HG02870 (cell line): ENCODE measurements around the gene C12orf76.
"Not testable (repeated sequence)": the region's sequence is repeated elsewhere in the genome, so short reads cannot be mapped to it uniquely, and the experiment has no call there.

Experiments
- ATAC-seq: cut with Tn5 transposase; IDR thresholded peaks from one replicate; pipeline ENCODE4 v1.9.1; 2021; ENCODE audit warnings: mild to moderate bottlenecking, moderate library complexity; ENCODE audit not compliant: unreplicated experiment

C12orf76 gene, protein sequence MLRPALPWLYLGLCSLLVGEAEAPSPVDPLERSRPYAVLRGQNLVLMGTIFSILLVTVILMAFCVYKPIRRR

DNA sequence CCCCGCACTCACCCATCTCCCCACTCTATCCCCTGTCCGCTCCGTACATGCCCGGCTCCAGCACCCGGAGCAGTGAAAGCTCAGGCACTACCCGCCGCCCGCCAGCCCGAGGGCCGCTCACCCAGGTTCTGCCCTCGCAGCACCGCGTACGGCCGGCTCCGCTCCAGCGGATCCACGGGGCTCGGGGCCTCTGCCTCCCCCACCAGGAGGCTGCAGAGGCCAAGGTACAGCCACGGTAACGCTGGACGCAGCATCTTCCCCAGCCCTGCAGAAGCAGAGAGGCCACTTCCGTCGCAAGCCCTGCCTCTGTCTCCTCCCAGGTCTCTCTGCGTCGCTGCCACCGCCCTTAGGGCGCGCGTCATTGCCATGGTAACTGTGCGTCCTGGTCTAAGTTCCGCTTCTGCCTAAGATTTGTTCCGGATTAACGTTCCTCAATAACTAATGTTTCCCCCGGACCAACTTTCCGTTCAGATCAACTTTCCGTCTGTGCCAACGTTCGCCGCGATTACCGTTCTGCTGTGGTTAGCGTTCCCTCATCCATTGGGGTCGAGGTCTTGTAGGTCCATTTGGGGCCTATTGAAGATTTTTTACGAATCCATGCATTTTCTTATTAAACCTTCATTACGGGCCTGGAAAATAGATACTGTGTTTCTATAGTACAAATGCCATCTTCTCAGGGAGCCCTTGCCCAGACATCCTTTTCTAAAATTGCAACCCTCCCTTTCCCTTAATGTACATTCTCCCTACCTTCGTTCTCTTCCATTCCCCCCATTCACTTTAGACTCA, at the start of gene C12orf76:
TSS of gene C12orf76 (minus strand) at position 281 of the 786 bp plus-strand sequence. CDS start at position 254, 27 bp downstream.
- peak; percentile 99 for ATAC-seq

DNA sequence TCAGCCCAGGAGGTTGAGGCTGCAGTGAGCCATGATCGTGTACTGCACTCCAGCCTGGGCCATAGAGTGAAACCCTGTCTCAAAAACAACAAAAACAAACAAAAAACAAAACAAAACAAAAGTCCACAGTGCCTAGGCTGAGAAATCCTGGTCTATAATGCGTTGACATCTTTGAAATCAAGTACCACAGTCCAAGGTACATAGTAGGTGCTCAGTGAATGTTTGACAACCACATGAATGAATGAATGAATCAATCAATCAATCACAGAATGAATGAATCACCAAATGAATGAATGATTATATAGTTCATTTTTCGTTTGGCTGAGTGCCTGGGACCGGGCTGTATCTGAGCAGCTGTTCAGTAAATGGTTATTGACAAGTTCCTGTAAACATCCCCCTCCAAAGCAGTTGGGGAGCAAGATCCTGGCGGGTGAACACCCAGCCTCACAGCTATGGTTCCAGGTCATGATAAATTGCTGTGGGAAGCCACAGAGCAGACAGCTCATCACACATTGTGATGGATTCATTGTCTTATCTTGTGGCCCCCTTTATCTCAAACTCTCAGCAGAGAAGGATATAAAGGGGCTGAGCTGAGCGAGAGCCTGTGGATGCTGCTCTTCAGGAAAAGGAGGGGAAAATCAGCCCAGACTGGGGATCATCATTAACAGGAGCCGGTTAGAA, 45.4 kb upstream of the C12orf76 start:
- no peak for ATAC-seq

DNA sequence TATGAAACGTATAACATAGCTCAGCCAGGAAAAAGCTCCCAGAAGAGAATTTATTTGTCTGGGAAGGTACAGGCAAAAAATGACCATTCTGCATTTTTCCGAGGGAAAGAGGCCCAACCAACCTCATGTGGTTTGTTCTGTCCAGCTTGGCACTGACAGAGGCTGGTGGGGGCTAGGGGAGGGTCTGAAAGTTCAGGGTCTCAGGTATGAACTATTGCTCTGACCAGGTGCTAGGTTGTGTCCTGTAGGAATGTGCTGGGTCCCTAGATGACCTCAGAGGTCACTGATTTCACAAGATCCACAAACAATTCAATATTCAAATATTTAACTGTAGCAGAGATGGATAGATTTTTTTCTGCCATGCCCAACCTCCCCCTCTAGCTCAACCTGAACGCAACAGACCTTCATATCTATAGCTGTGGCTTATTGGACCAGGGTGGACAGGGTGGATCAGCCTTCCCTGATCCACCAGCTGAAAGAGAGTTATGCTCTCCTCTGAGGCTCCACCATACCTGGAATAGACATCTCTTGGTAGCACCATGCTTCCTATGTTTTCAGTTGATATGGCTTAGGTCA, 42.9 kb upstream of the C12orf76 start:
- no peak for ATAC-seq

DNA sequence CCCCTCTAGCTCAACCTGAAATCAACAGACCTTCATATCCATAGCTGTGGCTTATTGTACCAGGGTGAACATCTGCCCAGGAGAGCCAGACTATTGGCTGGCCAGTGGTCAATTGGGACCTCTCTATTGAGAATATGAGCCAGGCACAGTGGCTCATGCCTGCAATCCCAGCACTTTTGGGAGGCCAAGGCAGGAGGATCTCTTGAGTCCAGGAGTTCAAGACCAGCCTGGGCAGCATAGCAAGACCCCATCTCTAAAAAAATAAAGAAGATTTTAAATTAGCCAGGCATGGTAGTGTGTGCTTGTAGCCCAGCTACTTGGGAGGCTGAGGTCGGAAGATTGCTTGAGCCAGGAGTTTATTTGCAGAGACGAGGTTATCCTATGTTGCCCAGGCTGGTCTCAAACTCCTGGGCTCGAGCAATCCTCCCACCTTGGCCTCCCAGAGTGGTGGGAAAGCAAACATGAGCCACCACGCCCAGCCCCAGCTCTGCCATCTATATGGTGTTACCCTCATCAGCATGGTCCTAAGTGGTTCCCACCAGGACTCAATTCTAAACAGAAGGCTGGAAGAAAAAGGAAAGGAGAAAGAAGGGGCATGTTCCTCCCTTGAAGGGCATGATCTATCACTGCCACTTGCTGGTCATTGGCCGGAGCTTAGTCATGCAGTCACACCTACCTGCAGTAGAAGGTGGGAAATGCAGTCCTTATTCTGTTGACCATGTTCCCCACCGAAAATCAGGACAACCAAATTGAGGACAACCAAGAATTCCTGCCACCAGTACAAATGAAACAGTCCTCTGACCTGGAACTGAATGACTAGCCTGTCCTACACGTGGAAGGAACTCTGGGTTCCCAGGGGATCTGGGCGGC, 42.2 kb upstream of the C12orf76 start:
- ATAC-seq, result no peak

DNA sequence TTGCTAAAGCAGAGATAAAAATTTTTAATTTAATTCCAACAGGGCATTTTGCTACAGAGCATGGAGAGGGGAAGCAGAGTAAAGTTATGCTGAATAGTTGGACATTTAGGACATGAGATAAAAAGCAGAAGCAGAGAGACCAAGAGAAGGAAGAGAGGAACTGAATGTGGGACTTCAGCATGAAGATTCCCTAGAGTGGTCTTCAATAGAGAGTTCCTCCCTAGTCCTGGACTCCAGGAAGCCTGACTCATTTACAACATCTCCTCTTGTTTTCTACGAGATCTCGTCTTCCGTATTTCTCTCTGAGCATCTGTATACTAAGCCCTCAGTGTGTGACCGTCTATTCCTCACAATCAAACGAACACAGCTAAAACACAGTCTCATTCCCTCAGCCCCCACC, 40.6 kb upstream of the C12orf76 start:
- no peak for ATAC-seq

DNA sequence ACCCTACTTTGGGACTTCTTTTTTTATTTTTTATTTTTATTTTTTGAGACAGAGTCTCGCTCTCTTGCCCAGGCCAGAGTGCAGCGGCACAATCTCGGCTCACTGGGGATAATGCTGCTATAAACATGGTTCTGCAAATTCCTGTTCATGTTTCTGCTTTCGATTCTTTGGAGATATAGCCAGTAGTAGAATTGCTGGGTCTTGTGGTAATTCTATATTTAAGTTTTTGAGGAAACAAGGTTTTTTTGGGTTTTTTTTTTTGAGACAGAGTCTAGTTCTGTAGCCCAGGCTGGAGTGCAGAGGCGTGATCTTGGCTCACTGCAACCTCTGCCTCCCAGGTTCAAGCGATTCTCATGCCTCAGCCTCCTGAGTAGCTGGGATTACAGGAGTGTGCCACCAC, 39.9 kb upstream of the C12orf76 start:
- ATAC-seq, result not testable (repeated sequence)

DNA sequence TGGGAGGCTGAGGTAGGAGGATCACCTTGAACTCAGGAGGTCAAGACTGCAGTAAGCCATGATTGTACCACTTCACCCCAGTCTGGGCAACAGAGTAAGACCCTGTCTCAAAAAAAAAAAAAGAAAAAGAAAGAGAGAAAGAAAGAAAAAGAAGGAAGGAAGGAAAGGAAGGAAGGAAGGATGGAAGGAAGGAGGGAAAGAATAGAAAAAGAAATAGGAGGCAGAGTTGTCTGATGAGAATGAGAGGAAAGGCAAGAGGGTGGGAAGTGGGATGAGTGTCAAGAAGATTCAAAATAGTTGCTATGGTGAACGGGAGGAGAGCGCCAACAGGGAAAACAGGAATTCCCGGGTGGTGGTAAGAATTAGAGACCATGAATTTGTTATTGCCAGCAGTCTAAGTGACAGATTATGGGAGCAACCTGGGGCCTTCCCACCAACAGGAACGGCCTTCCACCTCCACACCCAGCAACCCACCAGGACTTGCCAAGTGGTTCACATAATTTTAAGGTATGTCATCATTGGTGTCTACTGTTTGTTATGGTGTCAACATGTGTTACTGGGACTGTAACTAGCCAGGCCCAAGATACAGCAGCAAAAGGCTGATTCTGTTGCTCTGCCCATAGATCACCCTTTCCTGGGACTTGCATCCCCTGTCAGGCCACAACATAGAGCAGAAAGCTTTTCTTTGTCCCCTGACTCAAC, 36.1 kb upstream of the C12orf76 start:
- ATAC-seq, result no peak

DNA sequence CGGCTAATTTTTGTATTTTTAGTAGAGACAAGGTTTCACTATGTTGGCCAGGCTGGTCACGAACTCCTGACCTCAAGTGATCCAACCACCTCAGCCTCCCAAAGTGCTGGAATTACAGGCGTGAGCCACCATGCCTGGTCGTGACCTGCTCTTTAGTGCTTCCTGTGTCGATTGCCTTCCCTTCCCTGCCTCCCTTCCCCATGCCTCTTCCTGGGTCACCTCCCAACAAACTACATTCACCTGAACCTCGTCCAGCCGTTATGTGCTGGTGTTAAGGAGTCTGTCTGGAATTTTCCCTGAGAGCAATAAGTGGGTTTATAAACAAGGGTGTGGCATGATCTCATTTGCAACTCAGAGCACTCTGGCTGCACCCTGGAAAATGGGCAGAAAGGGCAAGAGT, 32.1 kb upstream of the C12orf76 start:
- no peak for ATAC-seq

DNA sequence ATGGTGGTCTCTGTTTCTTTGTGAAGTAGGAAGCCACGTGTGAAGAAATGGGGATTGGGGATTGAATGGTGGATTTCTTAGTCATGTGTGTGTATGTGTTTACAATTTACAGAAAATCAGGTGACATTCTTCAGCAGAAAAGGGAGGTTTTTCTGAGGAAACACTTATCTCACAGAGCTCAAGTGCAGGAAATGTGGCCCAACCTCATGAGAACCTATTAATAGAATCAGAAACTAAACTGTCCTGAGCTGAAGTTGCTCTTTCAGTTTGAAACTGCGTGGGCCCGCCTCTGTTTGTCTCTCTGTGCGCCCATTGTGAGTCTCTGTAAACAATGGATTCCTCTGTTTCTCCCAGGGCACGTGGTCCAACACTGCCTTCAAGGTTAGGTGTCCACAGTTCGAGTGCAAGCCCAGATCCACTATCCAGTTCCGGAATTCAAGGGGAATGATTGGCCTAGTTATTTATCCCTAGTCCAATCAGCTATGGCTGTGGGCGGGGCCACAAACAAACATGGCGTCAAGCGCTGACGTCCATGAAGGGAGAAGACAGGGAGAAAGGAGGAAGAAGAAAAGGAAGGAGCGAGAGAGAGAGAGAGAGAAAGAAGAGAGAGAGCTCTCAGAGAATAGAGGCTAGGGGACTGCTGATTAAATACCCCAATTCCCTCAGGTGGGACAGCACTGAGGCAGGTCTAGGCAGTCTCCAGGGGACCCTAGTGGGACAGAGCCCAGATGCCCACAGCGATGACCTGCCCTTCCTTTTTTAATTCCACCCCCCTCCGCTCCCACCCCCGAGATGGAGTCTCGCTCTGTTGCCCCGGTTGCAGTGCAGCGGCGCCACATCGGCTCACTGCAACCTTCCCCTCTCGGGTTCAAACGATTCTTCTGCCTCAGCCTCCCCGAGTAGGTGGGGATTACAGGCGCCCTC, 31.4 kb upstream of the C12orf76 start:
- peak; percentile 88 for ATAC-seq

DNA sequence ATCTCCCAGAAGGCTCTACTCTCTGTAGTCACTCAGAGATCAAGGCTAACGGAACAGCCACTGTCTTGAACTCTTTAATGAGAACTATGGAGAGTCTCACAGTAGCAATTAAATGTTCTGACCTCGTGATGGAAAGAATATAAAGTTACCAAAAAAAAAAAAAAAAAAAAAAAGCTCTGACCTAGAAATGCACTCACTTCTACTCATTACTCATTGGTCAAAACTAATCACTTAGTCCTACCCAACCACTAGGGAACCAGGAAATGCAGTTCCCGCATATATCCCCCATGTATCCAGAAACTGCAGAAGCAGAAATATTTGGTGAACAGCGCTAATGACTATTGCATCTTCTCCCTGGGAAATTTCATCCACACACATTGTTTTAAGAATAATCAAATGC, 29.5 kb upstream of the C12orf76 start:
- no peak for ATAC-seq

DNA sequence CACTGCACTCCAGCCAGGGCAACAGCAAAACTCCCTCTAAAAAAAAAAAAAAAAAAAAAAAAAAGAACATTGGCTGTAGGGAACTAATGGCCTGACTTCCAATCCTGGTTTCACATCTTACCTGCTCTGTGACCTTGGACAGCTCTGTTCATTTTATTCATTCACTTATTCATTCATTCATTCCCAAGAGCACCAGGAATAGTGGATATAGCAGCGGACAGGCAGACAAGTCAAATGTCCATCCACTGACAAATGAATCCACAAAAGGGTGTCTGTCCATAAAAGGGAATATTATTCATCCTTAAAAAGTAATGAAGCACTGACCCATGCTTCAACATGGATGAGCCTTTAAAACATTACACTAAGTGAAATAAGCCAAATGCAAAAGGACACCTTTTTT, 27.6 kb upstream of the C12orf76 start:
- no peak for ATAC-seq

DNA sequence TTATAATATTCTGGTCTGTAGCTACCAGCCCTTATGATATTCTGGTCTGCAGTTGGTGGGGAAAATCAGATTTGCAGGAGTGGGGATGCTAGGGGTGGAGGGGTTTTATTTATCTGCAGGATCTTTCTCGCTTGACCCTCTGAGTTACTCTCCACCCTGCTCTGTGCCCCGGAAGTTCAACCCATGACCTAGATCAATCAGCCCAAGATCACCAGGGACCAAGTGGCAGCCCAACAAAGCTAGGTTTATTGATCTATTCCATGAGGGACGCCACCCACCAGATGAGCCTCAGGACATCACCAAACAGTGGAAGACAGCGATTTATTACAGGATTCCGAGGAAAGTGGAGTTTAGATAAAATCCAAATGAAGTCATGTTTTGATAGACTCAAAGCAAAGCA, 25.8 kb upstream of the C12orf76 start:
- no peak for ATAC-seq

DNA sequence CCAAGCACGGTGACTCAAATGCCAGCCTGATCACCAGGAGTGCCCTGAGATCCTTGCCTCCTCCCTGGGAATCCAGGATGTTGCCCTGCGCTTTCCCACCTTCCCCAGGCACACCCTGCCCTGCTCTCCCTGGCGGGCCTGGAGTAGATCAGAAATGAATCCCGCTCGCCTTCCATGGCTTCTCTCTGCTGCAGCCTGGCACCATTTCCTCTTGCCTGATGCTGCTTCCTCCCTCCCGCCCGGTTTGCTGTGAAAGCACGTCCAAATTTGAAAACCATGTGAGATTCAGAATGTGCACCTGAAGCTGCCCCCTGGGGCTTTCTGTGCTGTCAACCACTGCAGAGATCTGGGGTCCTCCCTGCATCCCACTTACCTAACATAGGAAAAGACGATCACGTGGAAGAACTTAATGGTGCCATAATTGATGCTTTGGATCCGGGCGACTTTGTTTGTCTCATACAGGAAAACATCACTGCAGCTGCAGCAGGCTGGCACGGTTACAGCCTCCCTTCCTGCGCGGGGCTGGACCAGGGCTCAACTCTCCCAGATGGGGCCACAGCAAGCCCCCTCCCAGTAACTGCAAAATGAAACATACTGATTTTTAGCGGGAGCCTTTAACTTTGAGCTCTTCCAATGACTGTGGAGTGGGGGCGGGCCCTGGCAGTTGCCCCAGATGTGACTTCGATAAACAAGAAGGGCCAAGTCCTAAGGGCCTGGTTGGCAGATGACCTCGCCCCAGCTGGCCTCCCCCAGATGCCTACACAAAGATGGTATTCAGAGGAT, 24.9 kb upstream of the C12orf76 start:
- no peak for ATAC-seq

DNA sequence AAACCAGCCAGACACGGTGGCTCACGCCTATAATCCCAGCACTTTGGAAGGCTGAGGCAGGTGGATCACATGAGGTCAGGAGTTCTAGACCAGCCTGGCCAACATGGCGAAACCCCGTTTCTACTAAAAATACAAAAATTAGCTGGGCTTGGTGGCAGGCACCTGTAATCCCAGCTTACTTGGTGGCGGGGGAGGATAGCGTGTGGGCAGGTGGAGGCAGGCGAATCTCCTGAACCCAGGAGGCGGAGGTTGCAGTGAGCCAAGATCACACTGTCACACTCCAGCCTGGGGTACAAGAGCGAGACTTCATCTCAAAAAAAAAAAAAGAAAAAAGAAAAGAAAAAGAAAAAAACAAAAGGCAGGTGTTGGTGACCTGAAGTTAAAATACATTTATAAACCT, 24.3 kb upstream of the C12orf76 start:
- not testable (repeated sequence) for ATAC-seq

DNA sequence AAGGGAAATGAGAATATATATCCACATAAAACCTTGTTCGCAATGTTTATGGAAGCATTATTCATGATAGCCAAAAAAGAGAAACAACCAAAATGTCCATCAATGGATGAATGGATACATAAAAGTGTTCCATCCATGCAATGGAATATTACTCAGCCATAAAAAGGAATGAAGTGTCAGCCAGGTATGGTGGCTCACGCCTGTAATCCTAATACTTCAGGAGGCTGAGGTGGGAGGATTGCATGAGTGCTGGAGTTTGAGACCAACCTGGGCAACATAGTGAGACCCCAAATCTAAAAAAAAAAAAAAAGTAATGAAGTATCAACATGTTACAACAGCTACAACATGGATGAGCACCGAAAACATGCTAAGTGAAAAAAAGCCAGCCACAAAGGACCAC, 23.6 kb upstream of the C12orf76 start:
- no peak for ATAC-seq

DNA sequence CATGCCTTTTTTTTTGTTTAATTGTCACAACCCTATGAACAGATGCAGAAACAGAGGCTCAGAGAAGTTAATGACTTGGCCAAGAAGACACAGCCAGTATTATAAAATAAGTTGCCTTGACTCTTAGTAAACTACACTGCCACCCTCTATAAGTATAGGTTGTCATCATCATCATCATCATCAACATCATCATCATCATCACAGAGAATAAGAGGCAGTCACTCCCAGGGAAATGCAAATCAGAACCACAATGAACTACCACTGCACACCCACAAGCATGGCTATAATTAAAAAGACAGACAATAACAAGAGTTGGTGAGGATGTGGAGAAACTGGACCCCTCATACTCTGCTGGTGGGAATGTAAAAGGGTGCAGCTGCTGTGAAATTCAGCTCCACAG, 23.2 kb upstream of the C12orf76 start:
- ATAC-seq, result no peak

DNA sequence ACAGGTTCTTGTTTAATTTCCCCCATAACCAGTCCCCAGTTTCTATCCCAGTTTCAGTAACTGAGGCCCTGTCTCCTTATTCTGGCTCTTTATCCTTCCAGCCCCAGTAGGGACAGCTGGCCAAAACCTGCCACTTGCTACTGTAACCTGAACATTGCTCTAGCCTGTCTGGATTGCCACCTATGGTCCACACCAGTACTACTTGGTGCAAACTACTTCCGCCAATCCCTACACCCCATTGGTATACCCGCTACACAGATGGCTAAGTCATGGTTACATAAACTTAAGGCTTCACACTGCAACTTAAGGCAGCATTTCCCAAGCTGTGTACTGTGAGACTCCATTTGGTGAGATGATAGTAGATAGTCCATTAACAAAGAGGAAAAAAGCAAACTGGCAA, 20.3 kb upstream of the C12orf76 start:
- ATAC-seq, result no peak

DNA sequence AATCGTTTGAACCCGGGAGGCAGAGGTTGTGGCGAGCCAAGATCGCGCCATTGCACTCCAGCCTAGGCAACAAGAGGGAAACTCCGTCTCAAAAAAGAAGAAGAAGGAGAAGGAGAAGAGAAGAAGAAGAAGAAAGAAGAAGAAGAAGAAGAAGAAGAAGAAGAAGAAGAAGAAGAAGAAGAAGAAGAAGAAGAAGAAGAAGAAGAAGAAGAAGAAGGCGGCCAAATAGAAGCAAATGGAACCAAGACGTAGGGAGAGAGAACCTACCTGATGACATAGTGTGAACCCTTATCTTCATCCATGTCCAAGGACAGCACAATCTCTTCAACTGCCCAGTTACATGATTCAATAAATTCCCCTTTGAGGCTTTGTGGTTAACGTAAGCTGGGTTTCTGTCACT, 19.8 kb upstream of the C12orf76 start:
- not testable (repeated sequence) for ATAC-seq

DNA sequence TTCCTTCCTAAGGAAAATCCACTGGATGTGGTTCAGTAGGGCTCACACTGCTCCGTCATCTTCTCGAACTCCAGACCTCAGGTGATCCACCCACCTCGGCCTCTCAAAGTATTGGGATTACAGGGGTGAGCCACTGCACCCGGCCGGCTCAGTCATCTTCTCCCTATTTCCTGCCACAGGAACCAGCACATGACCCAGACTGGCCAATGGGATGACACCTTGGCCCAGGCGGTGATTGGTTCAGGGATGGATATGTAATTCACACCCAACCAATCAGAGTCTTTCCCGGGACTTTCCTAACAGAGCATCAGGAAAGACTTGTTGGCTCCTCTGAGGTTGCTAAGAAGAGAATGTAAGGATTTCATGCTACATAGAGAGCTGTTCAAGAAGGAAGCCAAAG, 19.2 kb upstream of the C12orf76 start:
- no peak for ATAC-seq
